Left ventricle myocardium inferior (tissue), 1 donor: ENCODE measurements around the gene METTL24. TPM values are rescaled to one million over a fixed set of nuclear protein-coding genes. Genes with fewer than 3 reads are reported as not detected.
"Not testable (repeated sequence)": the region's sequence is repeated elsewhere in the genome, so short reads cannot be mapped to it uniquely, and the experiment has no call there.

Source experiments
- DNase-seq: peaks from one replicate; pipeline ENCODE4 v3.0.0-alpha.2; 2020
- H3K27ac ChIP-seq: fragments of 200-600 bp; replicated peaks from 2 replicates; pipeline ENCODE4 v1.8.0; 2021
- H3K27me3 ChIP-seq: fragments of 200-600 bp; 2 replicates; pipeline ENCODE4 v1.8.0; 2021; ENCODE audit warnings: low read depth
- H3K36me3 ChIP-seq: fragments of 200-600 bp; 2 replicates; pipeline ENCODE4 v1.8.0; 2021
- H3K4me1 ChIP-seq: fragments of 200-600 bp; 2 replicates; pipeline ENCODE4 v1.8.0; 2021
- H3K4me3 ChIP-seq: fragments of 200-600 bp; 2 replicates; pipeline ENCODE4 v1.8.0; 2021; ENCODE audit warnings: mild to moderate bottlenecking, moderate library complexity
- H3K9me3 ChIP-seq: fragments of 200-600 bp; replicated peaks from 2 replicates; pipeline ENCODE4 v1.8.0; 2021
- intact Hi-C: fragments of 100-400 bp; cut with micrococcal nuclease; formaldehyde crosslinking; loops from one replicate; pipeline ENCODE4 v1.11.0; 2022
- total RNA-seq: library from RNA; stranded (reverse); fragmentation: NEBNext Ultra II Directional; extraction: Animal tissue kit (Norgen Biotek cat#: 25700); gene quantifications from one replicate; pipeline ENCODE4 v1.2.1, GENCODE V29; 2021
- TF ChIP-seq, protein P1 (sequence below): fragments of 200-600 bp; IDR thresholded peaks from 2 replicates; pipeline ENCODE4 v1.8.0; 2021; ENCODE audit warnings: antibody characterized with exemption, mild to moderate bottlenecking, borderline replicate concordance
- donor health status: DM: no; HTN: yes; CAD: no; lungs with severe emphysema.

The METTL24 gene
- total RNA-seq, 1 donor from 2014 or later = 1.2 TPM

- no peak overlapping the region for H3K27ac ChIP-seq
- TF ChIP-seq, protein P1, sequence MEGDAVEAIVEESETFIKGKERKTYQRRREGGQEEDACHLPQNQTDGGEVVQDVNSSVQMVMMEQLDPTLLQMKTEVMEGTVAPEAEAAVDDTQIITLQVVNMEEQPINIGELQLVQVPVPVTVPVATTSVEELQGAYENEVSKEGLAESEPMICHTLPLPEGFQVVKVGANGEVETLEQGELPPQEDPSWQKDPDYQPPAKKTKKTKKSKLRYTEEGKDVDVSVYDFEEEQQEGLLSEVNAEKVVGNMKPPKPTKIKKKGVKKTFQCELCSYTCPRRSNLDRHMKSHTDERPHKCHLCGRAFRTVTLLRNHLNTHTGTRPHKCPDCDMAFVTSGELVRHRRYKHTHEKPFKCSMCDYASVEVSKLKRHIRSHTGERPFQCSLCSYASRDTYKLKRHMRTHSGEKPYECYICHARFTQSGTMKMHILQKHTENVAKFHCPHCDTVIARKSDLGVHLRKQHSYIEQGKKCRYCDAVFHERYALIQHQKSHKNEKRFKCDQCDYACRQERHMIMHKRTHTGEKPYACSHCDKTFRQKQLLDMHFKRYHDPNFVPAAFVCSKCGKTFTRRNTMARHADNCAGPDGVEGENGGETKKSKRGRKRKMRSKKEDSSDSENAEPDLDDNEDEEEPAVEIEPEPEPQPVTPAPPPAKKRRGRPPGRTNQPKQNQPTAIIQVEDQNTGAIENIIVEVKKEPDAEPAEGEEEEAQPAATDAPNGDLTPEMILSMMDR = no peak
These were observed 75.7 kb downstream of the METTL24 start for GRCh38 chr6:110282412-110282811.

DNA sequence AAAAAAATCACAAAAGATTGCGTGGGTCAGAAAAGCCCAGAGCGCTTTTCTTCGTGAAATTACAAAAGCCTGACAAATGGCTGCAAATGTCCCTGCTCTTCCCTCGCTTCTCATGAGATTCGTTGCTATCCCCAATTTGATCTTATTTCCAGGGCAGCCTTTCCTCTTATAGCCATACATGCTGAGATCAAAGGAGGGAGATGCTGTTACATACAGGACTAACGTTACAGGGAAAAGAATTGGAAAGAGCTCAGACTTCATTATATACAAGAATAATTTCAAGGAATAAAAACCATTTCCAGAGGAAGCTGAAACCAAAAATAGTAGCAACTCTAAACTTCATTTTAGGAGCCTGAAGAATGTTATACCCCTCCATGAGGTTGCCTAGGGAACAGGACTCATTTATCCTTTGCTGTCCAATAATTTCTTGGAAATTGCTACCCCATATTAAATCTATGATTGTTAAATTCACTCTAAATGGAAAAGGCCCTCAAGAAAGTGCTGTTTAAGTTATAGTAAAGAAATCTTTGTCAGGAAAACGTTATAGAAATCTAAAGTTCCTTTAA is 81.0 kb downstream of the METTL24 start:
- intact Hi-C loops = no loop called here
- no peak overlapping the region for H3K4me3 ChIP-seq
- no peaks in the 10 kb centered on the region for H3K27me3 ChIP-seq
- no peaks in the 10 kb centered on the region for H3K36me3 ChIP-seq
- peaks cover 6% of the 10 kb centered on the region for H3K9me3 ChIP-seq
- no peak for DNase-seq
- no peaks in the 10 kb centered on the region for H3K4me1 ChIP-seq
- TF ChIP-seq, protein P1 = no peak
- H3K27ac ChIP-seq = no peak overlapping the region

More at GRCh38 chr6:110282412-110282811, 75.7 kb downstream of the METTL24 start:
- H3K9me3 ChIP-seq = peaks cover 6% of the 10 kb centered on the region
- no peaks in the 10 kb centered on the region for H3K27me3 ChIP-seq
- peaks cover 18% of the 10 kb centered on the region for H3K4me1 ChIP-seq
- no peaks in the 10 kb centered on the region for H3K36me3 ChIP-seq
- H3K4me3 ChIP-seq = peak overlapping the region; percentile 49
- intact Hi-C loops = no loop called here
- DNase-seq = no peak

DNA sequence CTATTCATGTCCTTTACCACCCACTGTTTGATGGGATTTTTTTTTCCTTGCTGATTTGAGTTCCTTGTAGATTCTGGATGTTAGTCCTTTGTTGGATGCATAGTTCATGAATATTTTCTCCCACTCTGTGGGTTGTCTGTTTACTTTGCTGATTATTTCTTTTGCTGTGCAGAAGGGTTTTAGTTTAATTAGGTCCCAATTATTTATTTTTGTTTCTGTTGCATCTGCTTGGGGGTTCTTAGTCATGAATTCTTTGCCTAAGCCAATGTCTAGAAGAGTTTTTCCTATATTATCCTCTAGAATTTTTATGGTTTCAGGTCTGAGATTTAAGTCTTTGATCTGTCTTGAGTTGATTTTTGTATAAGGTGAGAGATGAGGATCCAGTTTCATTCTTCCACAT is 85.4 kb downstream of the METTL24 start:
- H3K4me3 ChIP-seq, H3K9me3 ChIP-seq, H3K36me3 ChIP-seq, DNase-seq, H3K27me3 ChIP-seq, H3K27ac ChIP-seq, intact Hi-C loops, H3K4me1 ChIP-seq: not testable (repeated sequence)

- no peaks in the 10 kb centered on the region for H3K9me3 ChIP-seq
- H3K27me3 ChIP-seq = no peaks in the 10 kb centered on the region
- H3K4me3 ChIP-seq = no peak overlapping the region
- TF ChIP-seq, protein P1 = no peak
- intact Hi-C loops = no loop called here
- DNase-seq = no peak
- no peaks in the 10 kb centered on the region for H3K4me1 ChIP-seq
- H3K27ac ChIP-seq = no peak overlapping the region
- H3K36me3 ChIP-seq = no peaks in the 10 kb centered on the region
These were observed 86.5 kb downstream of the METTL24 start for GRCh38 chr6:110271732-110272022.

- Histone ChIP-seq H3K27me3 (no peaks in the 10 kb centered on the region), H3K9me3 (no peaks in the 10 kb centered on the region), H3K4me1 (no peaks in the 10 kb centered on the region), H3K27ac (no peak overlapping the region), H3K4me3 (no peak overlapping the region), H3K36me3 (no peaks in the 10 kb centered on the region)
- DNase-seq = no peak
- TF ChIP-seq, protein P1 = no peak
- intact Hi-C loops = no loop called here
These were observed 88.0 kb downstream of the METTL24 start for GRCh38 chr6:110270165-110270564.

GRCh38 chr6:110269623-110270022 is 88.5 kb downstream of the METTL24 start:
- intact Hi-C loops = no loop called here

More at GRCh38 chr6:110269623-110270022, 88.5 kb downstream of the METTL24 start:
- Histone ChIP-seq H3K9me3 (no peaks in the 10 kb centered on the region), H3K4me3 (no peak overlapping the region), H3K27me3 (no peaks in the 10 kb centered on the region), H3K27ac (no peak overlapping the region), H3K4me1 (no peaks in the 10 kb centered on the region), H3K36me3 (no peaks in the 10 kb centered on the region)
- no peak for DNase-seq
- TF ChIP-seq, protein P1 = no peak
